OCI-LY7 (cell line): Measurements from ENCODE around the gene PPP1R12C. TPM values are rescaled to one million over a fixed set of nuclear protein-coding genes. Genes with fewer than 3 reads are reported as not detected.
A peak's percentile ranks its signal among the peaks of the same experiment; 100 is the strongest.

Source experiments
- BruUV-seq: library from RNA; stranded (reverse); fragments of 400-500 nt; replicated peaks from 2 replicates; lab custom pipeline; 2021; lab: Mats Ljungman, UMichigan
- CTCF ChIA-PET: fragments of 300-600 bp; sonication (Branson Sonifier 250); formaldehyde crosslinking; loops from one replicate; lab custom pipeline; 2022; ENCODE audit warnings: antibody characterized with exemption; ENCODE audit not compliant: unreplicated experiment; lab: Charles Lee
- POLR2A ChIA-PET: fragments of 300-600 bp; sonication (Branson Sonifier 250); formaldehyde crosslinking; loops from one replicate; lab custom pipeline; 2022; ENCODE audit warnings: antibody characterized with exemption; lab: Charles Lee
- DNase-seq: peaks from one replicate; pipeline ENCODE4 v3.0.0-alpha.2; 2015; ENCODE audit warnings: low spot score
- H2AFZ ChIP-seq: fragments of 200-600 bp; sonication (generic), shearing (Covaris generic); 2 replicates; pipeline ENCODE4 v1.6.1; 2014; ENCODE audit warnings: mild to moderate bottlenecking, antibody characterized with exemption, low read length, moderate library complexity
- H3K27ac ChIP-seq: fragments of 200-600 bp; sonication (generic); 2 replicates; pipeline ENCODE4 v1.5.1; 2014; ENCODE audit warnings: mixed run types, low read depth, mild to moderate bottlenecking, moderate library complexity, low read length, inconsistent platforms; ENCODE audit not compliant: poor library complexity, severe bottlenecking
- H3K36me3 ChIP-seq: fragments of 200-600 bp; sonication (generic); 2 replicates; pipeline ENCODE4 v1.6.1; 2014; ENCODE audit warnings: mild to moderate bottlenecking, antibody characterized with exemption, low read length, moderate library complexity, mixed read lengths; ENCODE audit not compliant: insufficient read depth
- H3K4me1 ChIP-seq: fragments of 200-600 bp; sonication (generic); 2 replicates; pipeline ENCODE4 v1.5.1; 2014; ENCODE audit warnings: mild to moderate bottlenecking, low read length; ENCODE audit not compliant: insufficient read depth, poor library complexity, severe bottlenecking
- H3K4me2 ChIP-seq: fragments of 200-600 bp; sonication (generic); 2 replicates; pipeline ENCODE4 v1.6.1; 2014; ENCODE audit warnings: mild to moderate bottlenecking, low read length
- H3K4me3 ChIP-seq: fragments of 200-600 bp; sonication (generic); 2 replicates; pipeline ENCODE4 v1.5.1; 2014; ENCODE audit warnings: mild to moderate bottlenecking, low read depth, low read length; ENCODE audit not compliant: poor library complexity, severe bottlenecking
- H3K79me2 ChIP-seq: fragments of 200-600 bp; sonication (generic); 2 replicates; pipeline ENCODE4 v1.6.1; 2016; ENCODE audit warnings: low read depth, mild to moderate bottlenecking, low read length, moderate library complexity, mixed read lengths; ENCODE audit not compliant: insufficient read depth
- H3K9me2 ChIP-seq: fragments of 200-600 bp; sonication (generic); 2 replicates; pipeline ENCODE4 v1.6.1; 2016; ENCODE audit warnings: mild to moderate bottlenecking, low read length, mixed read lengths; ENCODE audit not compliant: insufficient read depth
- H3K9me3 ChIP-seq: fragments of 200-600 bp; sonication (generic); 2 replicates; pipeline ENCODE4 v1.6.1; 2014; ENCODE audit warnings: mild to moderate bottlenecking, mixed run types, low read length, mixed read lengths
- H4K20me1 ChIP-seq: fragments of 200-600 bp; sonication (generic); 2 replicates; pipeline ENCODE4 v1.6.1; 2014; ENCODE audit warnings: mild to moderate bottlenecking, antibody characterized with exemption, low read length, moderate library complexity, mixed read lengths; ENCODE audit not compliant: insufficient read depth
- EZH2phosphoT487 ChIP-seq: fragments of 200-600 bp; sonication (generic); IDR thresholded peaks from 2 replicates; pipeline ENCODE4 v1.6.1; 2018; ENCODE audit warnings: low read depth, borderline replicate concordance, mild to moderate bottlenecking, mixed run types, antibody characterized with exemption, low read length, moderate library complexity, mixed read lengths
- intact Hi-C: fragments of 100-400 bp; cut with micrococcal nuclease; formaldehyde crosslinking; loops from one replicate; pipeline ENCODE4 v1.10.0; 2022; ENCODE audit not compliant: unreplicated experiment
- total RNA-seq, 2 experiments: library from RNA; depleted of rRNA in 1 of 2; stranded (reverse); fragments of >200 nt in 1 of 2; shearing (Covaris generic) in 1 of 2; gene quantifications; 2 replicates each; pipeline ENCODE4 v1.2.3, GENCODE V29; 2014 to 2022
- TF ChIP-seq, protein P1 (sequence below): fragments of 200-600 bp; sonication (generic); conservative IDR thresholded peaks from 2 replicates; pipeline ENCODE4 v1.5.1; 2014; ENCODE audit warnings: mild to moderate bottlenecking, antibody characterized with exemption, low read length, moderate library complexity, mixed read lengths

Gene PPP1R12C
- total RNA-seq, 2 experiments from 2014 or later, result 177 to 211 TPM

DNA sequence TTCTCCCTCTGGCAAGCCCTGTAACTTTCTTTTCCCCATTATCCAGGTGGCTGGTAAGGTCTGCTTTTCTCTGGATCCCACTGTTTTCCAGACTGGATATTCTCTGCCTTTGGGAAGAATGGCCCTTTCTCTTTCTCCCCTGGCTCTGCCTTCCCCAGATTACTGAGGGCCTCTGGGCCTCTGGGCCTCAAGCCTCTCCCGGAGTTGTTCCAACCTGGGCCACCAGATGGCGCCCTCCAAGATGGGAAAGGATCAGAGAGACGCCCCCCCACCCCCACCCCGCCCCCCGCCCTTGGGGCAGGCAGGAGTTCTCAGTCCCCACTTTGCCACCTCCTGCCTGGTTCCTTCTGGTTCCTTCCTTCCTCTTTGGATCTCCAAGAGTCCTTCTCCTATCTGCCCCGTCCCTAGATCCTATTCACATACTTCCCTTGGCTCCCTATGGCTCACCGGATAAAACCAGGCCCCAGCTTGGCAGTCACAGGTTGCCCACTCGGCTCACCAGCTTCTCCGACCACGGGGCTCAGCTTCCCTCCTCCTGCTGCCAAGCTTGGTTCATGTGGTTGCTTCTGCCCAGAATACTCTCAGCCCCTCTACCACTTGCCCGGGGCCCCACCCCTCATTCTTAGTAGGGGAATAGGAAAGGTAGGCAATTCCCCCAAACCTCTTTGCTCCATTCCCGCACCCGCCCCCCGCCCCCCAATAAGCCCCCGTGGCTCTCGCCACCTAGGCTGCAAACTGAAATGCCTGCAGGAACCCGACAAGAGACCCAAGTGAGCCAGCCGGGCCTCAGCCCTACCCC, 28.7 kb downstream of the PPP1R12C start:
- Histone ChIP-seq H3K27ac (no peak overlapping the region), H4K20me1 (no peaks in the 10 kb centered on the region), H3K4me3 (no peak overlapping the region), H3K4me2 (no peak overlapping the region), H3K9me3 (no peaks in the 10 kb centered on the region), H3K79me2 (no peaks in the 10 kb centered on the region), H3K9me2 (no peaks in the 10 kb centered on the region), H2AFZ (no peak overlapping the region), H3K4me1 (no peaks in the 10 kb centered on the region), H3K36me3 (peaks cover 63% of the 10 kb centered on the region)
- TF ChIP-seq, protein P1, sequence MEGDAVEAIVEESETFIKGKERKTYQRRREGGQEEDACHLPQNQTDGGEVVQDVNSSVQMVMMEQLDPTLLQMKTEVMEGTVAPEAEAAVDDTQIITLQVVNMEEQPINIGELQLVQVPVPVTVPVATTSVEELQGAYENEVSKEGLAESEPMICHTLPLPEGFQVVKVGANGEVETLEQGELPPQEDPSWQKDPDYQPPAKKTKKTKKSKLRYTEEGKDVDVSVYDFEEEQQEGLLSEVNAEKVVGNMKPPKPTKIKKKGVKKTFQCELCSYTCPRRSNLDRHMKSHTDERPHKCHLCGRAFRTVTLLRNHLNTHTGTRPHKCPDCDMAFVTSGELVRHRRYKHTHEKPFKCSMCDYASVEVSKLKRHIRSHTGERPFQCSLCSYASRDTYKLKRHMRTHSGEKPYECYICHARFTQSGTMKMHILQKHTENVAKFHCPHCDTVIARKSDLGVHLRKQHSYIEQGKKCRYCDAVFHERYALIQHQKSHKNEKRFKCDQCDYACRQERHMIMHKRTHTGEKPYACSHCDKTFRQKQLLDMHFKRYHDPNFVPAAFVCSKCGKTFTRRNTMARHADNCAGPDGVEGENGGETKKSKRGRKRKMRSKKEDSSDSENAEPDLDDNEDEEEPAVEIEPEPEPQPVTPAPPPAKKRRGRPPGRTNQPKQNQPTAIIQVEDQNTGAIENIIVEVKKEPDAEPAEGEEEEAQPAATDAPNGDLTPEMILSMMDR, result peak; percentile 75
- TF ChIP-seq EZH2phosphoT487, result no peak
- CTCF ChIA-PET, result interaction anchor here (0.6 to 1.3 kb wide), 3 partner anchors 44 to 80 kb away, joined by 3 to 10 read pairs (median 4); no protein-coding TSS in a partner anchor
- DNase-seq, result peak; percentile 73
- BruUV-seq, result no TSS peak
- POLR2A ChIA-PET, result no interaction called here
- intact Hi-C loops, result loop anchor here (1.0 kb wide), 2 partner anchors 44 to 72 kb away; no protein-coding TSS in a partner anchor

DNA sequence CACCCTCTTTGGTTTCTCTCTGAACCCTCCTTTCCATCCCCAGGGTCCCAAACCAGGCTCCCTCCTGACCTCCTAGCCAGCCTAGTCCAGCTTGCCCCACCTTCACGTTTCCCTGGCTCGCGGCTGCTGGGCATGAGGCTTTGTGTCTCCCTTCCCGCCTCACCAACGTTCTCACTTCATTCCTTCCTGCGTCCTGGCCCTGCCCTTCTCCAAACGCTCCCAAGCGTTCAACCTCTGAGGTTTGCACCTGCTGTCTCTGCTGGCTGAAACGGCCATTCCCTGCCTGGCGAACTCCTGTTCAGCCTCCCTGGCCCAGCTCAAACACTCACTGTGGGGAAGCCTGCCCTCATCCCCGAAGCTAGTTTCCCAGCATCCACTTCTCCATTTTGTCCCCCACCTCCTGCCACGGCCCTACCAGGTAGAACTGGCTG, 29.4 kb downstream of the PPP1R12C start:
- no TSS peak for BruUV-seq
- no peaks in the 10 kb centered on the region for H3K79me2 ChIP-seq
- H3K36me3 ChIP-seq, result peaks cover 63% of the 10 kb centered on the region
- no peak overlapping the region for H3K4me2 ChIP-seq
- CTCF ChIA-PET, result no interaction called here
- no peaks in the 10 kb centered on the region for H3K9me3 ChIP-seq
- H4K20me1 ChIP-seq, result no peaks in the 10 kb centered on the region
- no peak overlapping the region for H2AFZ ChIP-seq
- no peak for DNase-seq
- no peak overlapping the region for H3K27ac ChIP-seq
- no peak overlapping the region for H3K4me3 ChIP-seq
- H3K4me1 ChIP-seq, result no peaks in the 10 kb centered on the region
- H3K9me2 ChIP-seq, result no peaks in the 10 kb centered on the region
- intact Hi-C loops, result loop anchor here (1.0 kb wide), 2 partner anchors 44 to 72 kb away; no protein-coding TSS in a partner anchor
- POLR2A ChIA-PET, result no interaction called here
- TF ChIP-seq, protein P1, result no peak
- no peak for TF ChIP-seq EZH2phosphoT487

DNA sequence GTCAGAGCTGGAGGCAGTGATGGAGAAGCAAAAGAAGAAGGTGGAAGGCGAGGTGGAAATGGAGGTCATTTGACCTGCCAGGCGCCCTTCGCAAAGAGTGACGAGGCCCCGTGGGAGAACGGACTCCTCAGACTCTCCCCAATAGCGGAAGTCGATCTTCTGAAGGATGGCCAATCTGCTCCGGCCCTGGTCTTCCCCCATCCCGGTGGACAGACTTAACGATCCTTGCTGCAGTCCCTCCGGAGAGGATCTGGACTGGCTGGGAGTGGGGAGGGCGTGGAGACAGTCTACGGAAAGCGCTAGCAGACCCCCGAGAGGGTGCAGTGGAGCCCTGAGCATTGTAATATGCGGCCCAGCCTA, 29.9 kb downstream of the PPP1R12C start:
- Histone ChIP-seq H3K4me2 (no peak overlapping the region), H3K79me2 (no peaks in the 10 kb centered on the region), H2AFZ (no peak overlapping the region), H3K4me3 (no peak overlapping the region), H3K9me3 (no peaks in the 10 kb centered on the region), H4K20me1 (no peaks in the 10 kb centered on the region), H3K27ac (no peak overlapping the region), H3K4me1 (no peaks in the 10 kb centered on the region), H3K9me2 (no peaks in the 10 kb centered on the region), H3K36me3 (peaks cover 58% of the 10 kb centered on the region)
- BruUV-seq, result no TSS peak
- POLR2A ChIA-PET, result no interaction called here
- intact Hi-C loops, result no loop called here
- CTCF ChIA-PET, result no interaction called here
- TF ChIP-seq, protein P1, result no peak
- no peak for TF ChIP-seq EZH2phosphoT487
- DNase-seq, result no peak
